PFSK-1 (cell line): Measurements from ENCODE around the gene RNF169.

Experiments used
- POLR2AphosphoS5 ChIP-seq: IDR thresholded peaks from 2 replicates; pipeline ENCODE4 v1.6.1; 2012; ENCODE audit warnings: low read depth, mild to moderate bottlenecking, control low read depth, low read length, moderate library complexity
- REST ChIP-seq, 2 experiments: IDR thresholded peaks; 2 replicates each; pipeline versions ENCODE4 v1.6.1 to v1.8.0; 2011 to 2012; ENCODE audit warnings: low read depth in 2 of 2, low read length in 2 of 2, control low read depth in 1 of 2, inconsistent platforms in 1 of 2, mild to moderate bottlenecking in 1 of 2, moderate library complexity in 1 of 2; ENCODE audit not compliant: insufficient read depth in 1 of 2
- SIN3A ChIP-seq: IDR thresholded peaks from 2 replicates; pipeline ENCODE4 v1.6.1; 2012; ENCODE audit warnings: mild to moderate bottlenecking, low read length, moderate library complexity, borderline replicate concordance; ENCODE audit not compliant: insufficient read depth
- TAF1 ChIP-seq: IDR thresholded peaks from 2 replicates; pipeline ENCODE4 v1.6.1; 2012; ENCODE audit warnings: low read length, control low read depth, borderline replicate concordance; ENCODE audit not compliant: insufficient read depth

DNA sequence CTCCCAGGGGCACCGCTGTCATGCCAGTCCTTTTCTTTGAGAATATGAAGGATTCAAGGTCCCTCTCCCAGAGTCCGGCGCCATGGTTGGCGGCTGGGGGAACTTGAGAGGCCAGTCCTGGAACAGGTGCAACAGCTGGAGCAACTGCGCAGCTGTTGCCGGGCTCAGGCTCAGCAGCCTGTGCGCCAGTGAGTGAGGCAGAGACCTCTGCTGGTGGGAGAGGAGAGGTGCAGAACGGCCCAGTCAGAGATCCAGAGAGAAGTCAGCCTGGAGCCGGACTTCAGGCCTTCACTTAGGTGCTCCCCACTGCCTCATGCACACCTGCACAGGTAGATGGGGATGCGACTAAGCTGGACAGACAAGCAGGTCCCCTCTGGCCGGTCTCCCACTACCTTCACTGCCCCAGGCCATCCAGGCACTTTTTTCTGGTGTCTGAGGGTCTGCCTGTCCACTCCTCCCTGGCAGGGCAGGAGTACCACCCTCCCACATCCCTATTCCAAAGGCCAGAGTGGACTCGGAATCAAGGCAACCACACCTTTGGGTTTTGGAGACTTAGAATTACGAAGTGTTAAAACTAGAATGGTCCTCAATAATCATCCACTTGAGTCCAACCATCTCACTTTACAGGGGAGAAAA, 22.0 kb upstream of the RNF169 start:
- TF ChIP-seq POLR2AphosphoS5: no peak
- no peak for TF ChIP-seq TAF1
- no peak for TF ChIP-seq REST (IDR thresholded peaks at IDR 0.05; ENCODE audit: insufficient read depth in 1 of 2, low read depth in 2 of 2, low read length in 2 of 2)
- no peak for TF ChIP-seq SIN3A
